ENCODE results near the gene P2RY12.

P2RY12 gene

DNA sequence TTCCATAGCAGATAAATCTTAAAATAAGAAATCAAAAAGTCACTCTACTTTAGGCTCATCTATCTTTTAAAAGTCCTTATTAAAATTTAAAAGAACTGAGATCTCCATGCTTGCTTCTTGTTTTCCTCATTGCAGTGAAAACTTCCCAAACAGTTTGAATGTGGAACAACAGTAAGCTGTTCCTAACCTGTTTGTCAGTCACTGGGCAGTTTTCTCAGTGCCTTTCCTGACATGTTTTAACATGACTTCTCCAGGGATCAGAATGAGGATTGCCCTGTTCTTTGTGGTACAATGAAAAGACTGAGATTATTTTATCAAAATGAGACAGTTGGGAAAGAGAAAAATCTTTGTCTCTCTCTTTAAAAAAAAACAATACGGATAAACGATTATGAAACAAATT, 68.7 kb downstream of the P2RY12 start:
- no peak for DNase-seq (ENCODE audit: low read depth)
- TF ChIP-seq, protein P1, sequence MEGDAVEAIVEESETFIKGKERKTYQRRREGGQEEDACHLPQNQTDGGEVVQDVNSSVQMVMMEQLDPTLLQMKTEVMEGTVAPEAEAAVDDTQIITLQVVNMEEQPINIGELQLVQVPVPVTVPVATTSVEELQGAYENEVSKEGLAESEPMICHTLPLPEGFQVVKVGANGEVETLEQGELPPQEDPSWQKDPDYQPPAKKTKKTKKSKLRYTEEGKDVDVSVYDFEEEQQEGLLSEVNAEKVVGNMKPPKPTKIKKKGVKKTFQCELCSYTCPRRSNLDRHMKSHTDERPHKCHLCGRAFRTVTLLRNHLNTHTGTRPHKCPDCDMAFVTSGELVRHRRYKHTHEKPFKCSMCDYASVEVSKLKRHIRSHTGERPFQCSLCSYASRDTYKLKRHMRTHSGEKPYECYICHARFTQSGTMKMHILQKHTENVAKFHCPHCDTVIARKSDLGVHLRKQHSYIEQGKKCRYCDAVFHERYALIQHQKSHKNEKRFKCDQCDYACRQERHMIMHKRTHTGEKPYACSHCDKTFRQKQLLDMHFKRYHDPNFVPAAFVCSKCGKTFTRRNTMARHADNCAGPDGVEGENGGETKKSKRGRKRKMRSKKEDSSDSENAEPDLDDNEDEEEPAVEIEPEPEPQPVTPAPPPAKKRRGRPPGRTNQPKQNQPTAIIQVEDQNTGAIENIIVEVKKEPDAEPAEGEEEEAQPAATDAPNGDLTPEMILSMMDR (IDR thresholded peaks at IDR 0.05; ENCODE audit: control insufficient read depth, extremely low read depth, insufficient read depth): no peak
- no peak overlapping the region for H3K4me3 ChIP-seq (ENCODE audit: low read depth, low read length)

- H3K4me3 ChIP-seq (ENCODE audit: low read depth, low read length): no peak overlapping the region
- TF ChIP-seq, protein P1 (IDR thresholded peaks at IDR 0.05; ENCODE audit: control insufficient read depth, extremely low read depth, insufficient read depth): no peak
- DNase-seq (ENCODE audit: low read depth): no peak
Observed at GRCh38 chr3:151315136-151315535, 69.4 kb downstream of the P2RY12 start.

- no peak overlapping the region for H3K4me3 ChIP-seq (ENCODE audit: low read depth, low read length)
- TF ChIP-seq, protein P1 (IDR thresholded peaks at IDR 0.05; ENCODE audit: control insufficient read depth, extremely low read depth, insufficient read depth): no peak
Observed at GRCh38 chr3:151314593-151314992, 70.0 kb downstream of the P2RY12 start.

GRCh38 chr3:151314137-151314536, 70.4 kb downstream of the P2RY12 start:
- TF ChIP-seq, protein P1 (IDR thresholded peaks at IDR 0.05; ENCODE audit: control insufficient read depth, extremely low read depth, insufficient read depth): no peak
- DNase-seq (ENCODE audit: low read depth): no peak

More at GRCh38 chr3:151314593-151314992, 70.0 kb downstream of the P2RY12 start:
- DNase-seq (ENCODE audit: low read depth): no peak

DNA sequence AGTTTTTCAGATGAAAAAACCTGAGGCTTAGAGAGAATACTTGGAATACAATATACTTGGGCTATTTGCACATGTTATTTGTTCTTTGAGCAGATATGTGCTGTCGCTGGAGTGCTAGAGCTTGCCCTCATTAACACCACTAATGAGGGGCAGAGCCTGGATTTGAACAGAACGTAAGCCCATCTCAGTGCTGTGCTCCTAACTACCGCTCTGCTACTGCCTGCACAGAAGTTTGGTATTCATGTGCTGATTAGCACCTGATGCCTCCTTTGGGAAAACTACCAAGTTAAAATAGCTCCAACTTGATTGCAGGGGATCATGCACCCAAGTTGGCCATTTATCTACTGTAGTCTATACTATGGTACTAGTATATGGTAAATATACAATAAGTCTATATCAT, 71.6 kb downstream of the P2RY12 start:
- no peak overlapping the region for H3K4me3 ChIP-seq (ENCODE audit: low read depth, low read length)

More at GRCh38 chr3:151314137-151314536, 70.4 kb downstream of the P2RY12 start:
- no peak overlapping the region for H3K4me3 ChIP-seq (ENCODE audit: low read depth, low read length)

GRCh38 chr3:151309566-151309965, 75.0 kb downstream of the P2RY12 start:
- no peak overlapping the region for H3K4me3 ChIP-seq (ENCODE audit: low read depth, low read length)
- TF ChIP-seq, protein P1 (IDR thresholded peaks at IDR 0.05; ENCODE audit: control insufficient read depth, extremely low read depth, insufficient read depth): no peak

More for the DNA sequence above, 71.6 kb downstream of the P2RY12 start:
- TF ChIP-seq, protein P1 (IDR thresholded peaks at IDR 0.05; ENCODE audit: control insufficient read depth, extremely low read depth, insufficient read depth): no peak
- no peak for DNase-seq (ENCODE audit: low read depth)

More at GRCh38 chr3:151309566-151309965, 75.0 kb downstream of the P2RY12 start:
- DNase-seq (ENCODE audit: low read depth): no peak
